Ramos (cell line): ENCODE measurements around the gene FRMPD4.
"Not testable (repeated sequence)": the region's sequence is repeated elsewhere in the genome, so short reads cannot be mapped to it uniquely, and the experiment has no call there.

ENCODE experiments used
- in situ Hi-C: fragments of 300-500 bp; cut with MboI; formaldehyde crosslinking; loops from one replicate; pipeline ENCODE4 v1.14.3; 2022; ENCODE audit warnings: low sequenced_read_pairs; ENCODE audit not compliant: unreplicated experiment

FRMPD4 gene

GRCh38 chrX:12138361-12139313, at the start of gene FRMPD4:
Gene FRMPD4 (plus strand): TSS chrX:12138473. CDS start chrX:12138972, 499 bp downstream.
- in situ Hi-C loops: no loop called here

DNA sequence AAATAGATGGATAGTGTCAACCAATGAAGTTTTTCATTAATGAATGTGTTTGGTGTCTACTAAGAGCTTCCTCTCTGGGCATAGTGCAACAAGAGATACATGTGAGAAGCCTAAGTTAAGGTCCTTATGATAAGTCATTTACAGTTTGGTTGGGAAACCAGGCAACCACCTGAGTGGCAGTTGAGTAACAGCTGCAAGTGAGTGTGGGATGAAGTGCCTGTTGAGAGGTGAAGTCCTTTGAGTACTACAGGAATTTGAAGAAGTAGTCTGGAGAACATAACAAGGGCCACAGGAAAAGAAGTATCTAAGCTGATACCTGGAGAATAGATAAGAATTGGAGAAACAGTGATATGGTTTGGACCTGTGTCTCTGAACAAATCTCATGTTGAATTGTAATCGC, 48.5 kb upstream of the FRMPD4 start:
- in situ Hi-C loops: no loop called here

GRCh38 chrX:12113321-12113720, 25.0 kb upstream of the FRMPD4 start:
- in situ Hi-C loops: no loop called here

DNA sequence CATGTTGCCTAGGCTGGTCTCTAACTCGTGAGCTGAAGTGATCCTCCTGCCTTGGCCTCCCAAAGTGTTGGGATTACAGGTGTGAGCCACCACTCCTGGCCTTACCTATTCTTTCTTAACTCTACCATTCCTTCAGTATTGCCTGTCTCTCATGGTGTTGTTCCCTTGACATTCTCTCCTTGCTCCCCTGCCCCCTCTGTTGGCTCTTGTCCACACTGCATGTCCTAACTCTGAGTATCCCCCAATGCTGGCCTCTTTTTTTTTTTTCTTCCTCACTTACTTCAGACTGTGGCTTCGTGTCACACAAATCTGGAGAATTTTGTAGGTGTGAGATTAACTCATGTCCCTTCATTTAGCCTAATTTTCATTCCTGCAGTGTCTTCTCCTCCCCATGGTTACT, 22.9 kb upstream of the FRMPD4 start:
- in situ Hi-C loops: no loop called here

DNA sequence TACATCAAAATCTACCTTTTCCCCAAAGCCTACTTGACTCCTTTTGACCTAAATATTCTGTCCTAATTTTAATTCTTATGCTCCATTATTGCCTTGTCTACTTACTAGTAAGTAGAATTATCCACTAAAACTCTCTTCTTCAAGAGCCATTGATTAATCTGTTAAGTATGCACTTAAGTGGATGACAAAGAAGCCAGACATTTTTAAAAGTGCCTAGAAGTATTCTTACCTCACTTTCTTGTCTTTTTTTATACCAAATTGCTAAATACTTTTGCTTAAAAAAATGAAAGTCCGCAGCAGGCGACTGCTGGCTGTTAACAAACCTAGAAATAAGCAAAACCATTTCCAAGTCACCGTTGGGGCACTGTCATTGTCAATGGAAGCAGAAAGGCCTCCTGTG, 20.1 kb upstream of the FRMPD4 start:
- in situ Hi-C loops: no loop called here

GRCh38 chrX:12128017-12128416, 10.3 kb upstream of the FRMPD4 start:
- in situ Hi-C loops: no loop called here

DNA sequence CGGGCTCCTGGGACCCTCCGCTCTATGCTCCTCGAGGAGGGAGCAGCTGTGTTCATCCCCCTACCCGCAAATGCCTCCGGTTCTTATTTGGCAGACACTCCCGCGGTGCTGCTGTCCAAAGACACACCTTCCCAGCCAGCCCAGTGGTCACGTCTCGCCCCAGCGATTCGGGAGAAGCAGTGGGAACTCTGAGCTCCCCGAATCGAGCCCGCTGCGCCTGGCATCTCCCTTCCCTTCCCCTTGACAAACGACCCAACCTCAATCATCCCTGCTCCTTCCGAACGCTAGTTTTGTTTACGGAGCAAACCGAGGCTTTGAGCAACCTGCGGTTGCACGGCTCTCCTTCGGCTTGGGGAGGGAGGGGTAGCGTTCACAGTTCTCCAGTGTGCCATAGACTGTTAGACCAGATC, 317 bp upstream of the FRMPD4 start:
- in situ Hi-C loops: no loop called here

- in situ Hi-C loops: no loop called here
Measured at GRCh38 chrX:12139934-12140611, 1.8 kb downstream of the FRMPD4 start.

DNA sequence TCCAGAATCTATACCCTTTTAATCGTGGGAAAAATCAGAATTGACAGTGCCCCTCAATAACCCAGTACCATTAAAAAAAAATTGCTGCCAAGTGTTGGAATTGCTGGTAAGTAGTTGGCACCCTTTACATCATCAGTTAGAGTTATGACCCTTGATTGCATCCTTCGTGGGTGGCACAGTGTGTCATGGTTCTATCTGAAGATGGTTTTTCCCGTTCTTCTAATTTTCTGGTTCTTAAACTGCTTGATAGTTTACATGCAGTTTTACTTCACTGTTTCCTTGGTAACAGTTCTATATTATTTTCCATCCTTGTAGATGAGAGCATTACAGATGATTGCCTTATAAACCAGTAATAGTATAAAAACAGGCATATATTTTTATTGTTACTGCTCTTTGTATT, 3.2 kb downstream of the FRMPD4 start:
- in situ Hi-C loops: no loop called here

GRCh38 chrX:12142661-12143060, 4.4 kb downstream of the FRMPD4 start:
- in situ Hi-C loops: no loop called here

- in situ Hi-C loops: no loop called here
Measured at GRCh38 chrX:12145402-12145801, 7.1 kb downstream of the FRMPD4 start.

DNA sequence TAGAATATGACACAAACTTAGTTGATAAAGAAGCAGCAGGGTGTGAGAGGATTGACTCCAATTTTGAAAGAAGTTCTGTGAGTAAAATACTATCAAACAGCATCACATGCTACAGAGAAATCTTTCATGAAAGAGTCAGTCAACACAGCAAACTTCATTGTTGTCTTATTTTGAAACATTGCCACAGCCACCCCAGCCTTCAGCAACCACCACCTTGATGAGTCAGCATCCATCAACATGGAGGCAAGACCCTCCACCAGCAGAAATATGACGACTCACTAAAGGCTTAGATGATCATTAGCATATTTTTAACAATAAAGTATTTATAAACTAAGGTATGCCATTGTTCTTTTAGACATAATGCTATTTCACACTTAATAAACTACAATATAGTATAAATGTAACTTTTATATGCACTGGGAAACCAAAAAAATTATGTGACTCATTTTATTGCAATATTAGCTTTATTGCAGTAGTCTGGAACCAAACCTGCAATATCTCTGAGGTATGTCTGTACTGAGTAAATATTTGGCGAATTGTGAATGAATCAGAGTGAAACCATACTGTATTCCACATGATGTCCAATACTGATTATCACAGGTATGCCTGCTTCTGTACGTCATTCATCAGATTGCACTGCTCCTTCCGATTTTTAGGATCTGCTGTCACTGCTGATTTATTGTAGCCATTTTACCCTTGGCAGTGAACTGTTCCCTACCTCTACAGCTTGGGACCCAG, 11.6 kb downstream of the FRMPD4 start:
- in situ Hi-C loops: no loop called here

- in situ Hi-C loops: no loop called here
Measured at GRCh38 chrX:12153317-12153716, 15.0 kb downstream of the FRMPD4 start.

DNA sequence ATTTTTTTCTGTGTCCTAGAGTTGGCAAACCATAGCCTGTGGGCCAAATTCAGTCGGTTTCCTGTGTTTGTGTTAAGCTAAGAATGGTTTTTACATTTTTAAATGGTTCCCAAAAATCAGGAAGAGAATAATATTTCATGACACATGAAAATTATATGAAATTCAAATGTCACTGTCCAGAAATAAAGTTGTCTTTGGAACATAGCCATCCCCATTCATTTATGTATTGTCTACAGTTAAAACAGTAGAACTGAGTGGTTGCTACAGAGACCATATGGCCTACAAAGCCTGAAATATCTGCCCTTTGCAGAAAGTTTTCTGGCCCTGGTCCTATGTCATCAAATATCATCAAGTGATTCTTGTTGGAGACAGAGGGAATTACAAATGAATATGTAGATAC, 15.5 kb downstream of the FRMPD4 start:
- in situ Hi-C loops: no loop called here

DNA sequence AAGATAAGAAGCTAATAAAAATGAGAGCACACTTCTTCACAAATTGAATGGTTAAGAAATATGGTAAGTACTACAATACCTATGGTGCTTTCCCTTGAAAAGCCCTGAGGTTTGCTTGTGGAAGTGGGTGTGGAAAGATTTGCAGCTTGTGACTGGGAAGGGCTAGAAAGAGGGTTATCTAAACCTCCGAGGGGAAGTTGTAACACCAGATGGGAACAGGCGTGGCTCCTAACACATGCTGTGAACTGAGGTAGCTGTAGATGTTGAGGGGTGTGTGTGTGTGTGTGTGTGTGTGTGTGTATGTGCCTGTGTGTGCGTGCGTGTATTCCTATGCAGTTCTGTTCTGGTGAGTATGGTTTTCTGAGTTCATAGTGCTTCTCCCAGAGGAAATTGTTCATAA, 21.5 kb downstream of the FRMPD4 start:
- in situ Hi-C loops: no loop called here

- in situ Hi-C loops: no loop called here
Measured at GRCh38 chrX:12162420-12162819, 24.1 kb downstream of the FRMPD4 start.

DNA sequence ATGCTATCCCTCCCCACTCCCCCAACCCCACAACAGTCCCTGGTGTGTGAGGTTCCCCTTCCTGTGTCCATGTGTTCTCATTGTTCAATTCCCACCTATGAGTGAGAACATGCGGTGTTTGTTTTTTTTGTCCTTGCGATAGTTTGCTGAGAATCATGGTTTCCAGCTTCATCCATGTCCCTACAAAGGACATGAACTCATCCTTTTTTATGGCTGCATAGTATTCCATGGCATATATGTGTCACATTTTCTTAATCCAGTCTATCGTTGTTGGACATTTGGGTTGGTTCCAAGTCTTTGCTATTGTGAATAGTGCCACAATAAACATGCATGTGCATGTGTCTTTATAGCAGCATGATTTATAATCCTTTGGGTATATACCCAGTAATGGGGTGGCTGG, 25.9 kb downstream of the FRMPD4 start:
- in situ Hi-C loops: not testable (repeated sequence)

- in situ Hi-C loops: no loop called here
Measured at GRCh38 chrX:12170755-12171154, 32.5 kb downstream of the FRMPD4 start.

GRCh38 chrX:12174358-12174757, 36.1 kb downstream of the FRMPD4 start:
- in situ Hi-C loops: no loop called here

DNA sequence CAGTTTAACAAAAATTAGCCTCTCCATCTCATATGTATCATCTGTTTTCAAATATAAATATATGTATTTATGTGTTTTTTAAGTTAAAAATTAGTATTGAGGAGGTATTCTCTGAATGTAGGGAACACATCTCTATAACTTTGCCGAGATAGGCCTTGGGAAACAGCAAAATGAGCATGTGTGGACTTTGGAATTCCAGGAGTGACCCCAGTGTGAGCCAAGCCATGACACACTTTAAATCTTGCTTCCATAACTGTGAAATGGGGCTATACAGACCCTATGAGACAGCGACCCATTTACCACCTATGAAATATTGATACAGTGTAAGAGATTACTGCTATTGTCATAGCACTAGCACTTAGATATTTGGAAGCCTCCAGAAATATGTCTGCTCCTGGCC, 58.8 kb downstream of the FRMPD4 start:
- in situ Hi-C loops: no loop called here

GRCh38 chrX:12206413-12206812, 68.1 kb downstream of the FRMPD4 start:
- in situ Hi-C loops: no loop called here
